Mesenchymal stem cell (in vitro differentiated cells and primary cell): ENCODE data around the gene CCS.

Experiments used
- DNase-seq: peaks from one replicate; pipeline ENCODE4 v3.0.0-alpha.2; 2013
- H2AFZ ChIP-seq: one replicate; pipeline ENCODE4 v1.6.1; 2013; ENCODE audit warnings: low read depth, mild to moderate bottlenecking, control low read depth, inconsistent platforms, low read length, moderate library complexity
- H2AK5ac ChIP-seq: 2 replicates; pipeline ENCODE4 v1.6.1; 2013; ENCODE audit warnings: low read length, moderate library complexity, mild to moderate bottlenecking, inconsistent platforms; ENCODE audit not compliant: severe bottlenecking
- H2BK120ac ChIP-seq: one replicate; pipeline ENCODE4 v1.6.1; 2013; ENCODE audit warnings: low read depth, mild to moderate bottlenecking, inconsistent platforms, low read length, moderate library complexity
- H2BK12ac ChIP-seq, 2 experiments: one replicate each; pipeline ENCODE4 v1.6.1; 2013; ENCODE audit warnings: inconsistent platforms in 2 of 2, low read length in 2 of 2, mild to moderate bottlenecking in 2 of 2, moderate library complexity in 2 of 2, control low read depth in 1 of 2
- H2BK15ac ChIP-seq: one replicate; pipeline ENCODE4 v1.6.1; 2013; ENCODE audit warnings: mild to moderate bottlenecking, low read depth, inconsistent platforms; ENCODE audit not compliant: poor library complexity, severe bottlenecking
- H2BK5ac ChIP-seq: 2 replicates; pipeline ENCODE4 v1.6.1; 2013; ENCODE audit warnings: low read depth, mild to moderate bottlenecking, low read length, control low read depth, inconsistent platforms; ENCODE audit not compliant: poor library complexity, severe bottlenecking
- H3K14ac ChIP-seq, 2 experiments: one replicate each; pipeline ENCODE4 v1.6.1; 2013; ENCODE audit warnings: inconsistent platforms in 2 of 2, low read length in 2 of 2, control low read depth in 1 of 2, mild to moderate bottlenecking in 1 of 2, moderate library complexity in 1 of 2
- H3K18ac ChIP-seq, 2 experiments: one replicate each; pipeline ENCODE4 v1.6.1; 2013; ENCODE audit warnings: inconsistent platforms in 2 of 2, low read length in 2 of 2, control low read depth in 1 of 2, low read depth in 1 of 2, mild to moderate bottlenecking in 1 of 2
- H3K23ac ChIP-seq, 2 experiments: one replicate each; pipeline ENCODE4 v1.6.1; 2013; ENCODE audit warnings: inconsistent platforms in 2 of 2, low read length in 2 of 2, mild to moderate bottlenecking in 2 of 2, moderate library complexity in 2 of 2, control low read depth in 1 of 2
- H3K27ac ChIP-seq: 2 replicates; pipeline ENCODE4 v1.5.1; 2013; ENCODE audit warnings: mild to moderate bottlenecking, moderate library complexity, low read length, control low read depth, inconsistent platforms; ENCODE audit not compliant: poor library complexity, severe bottlenecking
- H3K27me3 ChIP-seq, 2 experiments: 2 replicates each; pipeline versions ENCODE4 v1.6.1 to v1.7.0; 2013; ENCODE audit warnings: low read length in 2 of 2, mild to moderate bottlenecking in 2 of 2, moderate library complexity in 2 of 2, control low read depth in 1 of 2, inconsistent platforms in 1 of 2; ENCODE audit not compliant: control insufficient read depth in 1 of 2, insufficient read depth in 1 of 2
- H3K36me3 ChIP-seq, 2 experiments: 2 replicates each; pipeline versions ENCODE4 v1.6.1 to v1.7.0; 2013; ENCODE audit warnings: low read length in 2 of 2, control low read depth in 1 of 2, inconsistent platforms in 1 of 2, low read depth in 1 of 2, mild to moderate bottlenecking in 1 of 2; ENCODE audit not compliant: insufficient read depth in 2 of 2, control insufficient read depth in 1 of 2
- H3K4ac ChIP-seq, 2 experiments: one replicate each; pipeline ENCODE4 v1.6.1; 2013; ENCODE audit warnings: inconsistent platforms in 2 of 2, low read length in 2 of 2, mild to moderate bottlenecking in 2 of 2, moderate library complexity in 2 of 2, control low read depth in 1 of 2, low read depth in 1 of 2
- H3K4me1 ChIP-seq: 2 replicates; pipeline ENCODE4 v1.6.1; 2013; ENCODE audit warnings: low read depth, low read length, control low read depth; ENCODE audit not compliant: control insufficient read depth, insufficient read depth
- H3K4me2 ChIP-seq: 2 replicates; pipeline ENCODE4 v1.6.1; 2013; ENCODE audit warnings: low read length, mild to moderate bottlenecking, inconsistent platforms; ENCODE audit not compliant: poor library complexity, severe bottlenecking
- H3K4me3 ChIP-seq, 2 experiments: 2 replicates each; pipeline versions ENCODE4 v1.5.1 to v1.7.0; 2013; ENCODE audit warnings: low read length in 2 of 2, mild to moderate bottlenecking in 2 of 2, control low read depth in 1 of 2, low read depth in 1 of 2; ENCODE audit not compliant: insufficient read depth in 1 of 2
- H3K79me1 ChIP-seq: replicated peaks from 2 replicates; pipeline ENCODE4 v1.6.1; 2013; ENCODE audit warnings: mild to moderate bottlenecking, control low read depth, low read length, inconsistent platforms; ENCODE audit not compliant: poor library complexity, severe bottlenecking
- H3K9ac ChIP-seq: 2 replicates; pipeline ENCODE4 v1.7.0; 2013; ENCODE audit warnings: mild to moderate bottlenecking, low read length, moderate library complexity
- H3K9me3 ChIP-seq: 2 replicates; pipeline ENCODE4 v1.7.0; 2013; ENCODE audit warnings: mild to moderate bottlenecking, low read length; ENCODE audit not compliant: control insufficient read depth
- H4K8ac ChIP-seq: one replicate; pipeline ENCODE4 v1.6.1; 2013; ENCODE audit warnings: inconsistent platforms, mild to moderate bottlenecking, low read length, moderate library complexity
- H4K91ac ChIP-seq: one replicate; pipeline ENCODE4 v1.6.1; 2013; ENCODE audit warnings: mild to moderate bottlenecking, low read length, inconsistent platforms
- WGBS: methylation state at CpG from one replicate; pipeline ENCODE4 v1.1.7; 2013; ENCODE audit warnings: mixed read lengths; 5-methylcytosine and 5-hydroxymethylcytosine counted together

CCS gene

DNA sequence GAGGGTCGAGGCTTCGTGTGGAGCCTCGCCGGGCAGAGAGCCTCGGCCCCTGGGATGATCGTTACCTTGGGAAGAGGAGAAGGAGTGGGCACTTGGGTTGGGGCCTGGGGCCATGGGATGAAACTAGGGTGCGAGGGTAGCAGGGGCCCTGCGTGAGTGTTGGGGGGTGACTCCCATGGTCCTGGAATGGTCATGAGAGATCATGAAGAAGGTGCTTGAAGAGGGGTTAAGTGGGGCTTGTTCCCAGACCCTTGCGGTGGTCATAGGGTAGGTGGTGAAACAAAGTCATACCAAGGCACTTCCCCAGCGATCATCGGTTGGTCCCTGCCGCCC is 284 bp downstream of the CCS start:
- no peak overlapping the region for H3K23ac ChIP-seq

DNA sequence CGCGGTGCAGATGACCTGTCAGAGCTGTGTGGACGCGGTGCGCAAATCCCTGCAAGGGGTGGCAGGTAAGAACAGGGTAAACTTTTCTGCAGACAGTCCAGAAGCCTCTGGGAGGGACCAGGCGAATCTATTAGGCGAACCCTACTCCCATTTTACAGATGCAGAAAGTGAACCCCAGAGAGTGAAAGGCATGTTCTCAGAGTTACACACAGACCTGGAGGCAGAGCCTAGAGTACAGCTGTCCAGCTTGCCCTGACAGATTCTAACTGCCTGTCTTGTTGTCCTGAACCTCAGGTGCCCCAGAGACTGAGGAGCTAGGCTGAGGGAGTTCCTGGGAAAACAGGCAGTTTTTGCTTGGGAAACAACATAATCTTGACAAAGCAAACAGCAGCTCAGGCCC is 665 bp downstream of the CCS start:
- peak overlapping the region in 1 of 2 experiments; percentile 29 for H3K23ac ChIP-seq
- peaks cover 5 to 9% of the 10 kb centered on the region in 2 experiments for H3K36me3 ChIP-seq
- H2BK120ac ChIP-seq = no peak overlapping the region
- H3K4me1 ChIP-seq = peaks cover 15% of the 10 kb centered on the region
- H3K4me3 ChIP-seq = peak overlapping the region; percentile 67 to 92
- no peak overlapping the region for H2BK5ac ChIP-seq
- DNase-seq = no peak
- peak overlapping the region; percentile 93 for H3K9ac ChIP-seq
- no peak overlapping the region for H3K27ac ChIP-seq
- peak overlapping the region; percentile 86 for H3K4me2 ChIP-seq
- peaks cover 28% of the 10 kb centered on the region for H3K79me1 ChIP-seq
- H3K27me3 ChIP-seq = no peaks in the 10 kb centered on the region
- H2BK15ac ChIP-seq = no peak overlapping the region
- no peaks in the 10 kb centered on the region for H3K9me3 ChIP-seq
- peak overlapping the region in 1 of 2 experiments; percentile 94 for H3K14ac ChIP-seq
- peak overlapping the region; percentile 23 for H2AK5ac ChIP-seq
- H4K8ac ChIP-seq = no peak overlapping the region
- no peak overlapping the region for H2AFZ ChIP-seq
- peak overlapping the region; percentile 14 for H4K91ac ChIP-seq
- H3K18ac ChIP-seq = peak overlapping the region in 1 of 2 experiments; percentile 95
- H2BK12ac ChIP-seq = no peak overlapping the region
- no peak overlapping the region for H3K4ac ChIP-seq
- 76% methylated on average over 7 of the region's 7 CpGs for WGBS

More for the DNA sequence above, 284 bp downstream of the CCS start:
- Histone ChIP-seq H2AFZ (peak overlapping the region; percentile 94), H3K4me3 (peak overlapping the region; percentile 67 to 92), H2BK120ac (peak overlapping the region; percentile 27), H3K79me1 (peaks cover 28% of the 10 kb centered on the region), H2BK12ac (no peak overlapping the region), H3K18ac (peak overlapping the region; percentile 73 to 95), H2BK15ac (no peak overlapping the region), H4K8ac (peak overlapping the region; percentile 89), H3K27me3 (no peaks in the 10 kb centered on the region), H3K4me1 (peaks cover 15% of the 10 kb centered on the region), H3K4me2 (peak overlapping the region; percentile 86), H3K27ac (no peak overlapping the region), H4K91ac (no peak overlapping the region), H3K4ac (peak overlapping the region in 1 of 2 experiments; percentile 89), H2BK5ac (no peak overlapping the region), H3K9ac (peak overlapping the region; percentile 93), H3K9me3 (no peaks in the 10 kb centered on the region), H3K36me3 (peaks cover 5 to 9% of the 10 kb centered on the region in 2 experiments), H2AK5ac (no peak overlapping the region), H3K14ac (peak overlapping the region in 1 of 2 experiments; percentile 94)
- 21% methylated on average over 12 of the region's 12 CpGs for WGBS
- no peak for DNase-seq

DNA sequence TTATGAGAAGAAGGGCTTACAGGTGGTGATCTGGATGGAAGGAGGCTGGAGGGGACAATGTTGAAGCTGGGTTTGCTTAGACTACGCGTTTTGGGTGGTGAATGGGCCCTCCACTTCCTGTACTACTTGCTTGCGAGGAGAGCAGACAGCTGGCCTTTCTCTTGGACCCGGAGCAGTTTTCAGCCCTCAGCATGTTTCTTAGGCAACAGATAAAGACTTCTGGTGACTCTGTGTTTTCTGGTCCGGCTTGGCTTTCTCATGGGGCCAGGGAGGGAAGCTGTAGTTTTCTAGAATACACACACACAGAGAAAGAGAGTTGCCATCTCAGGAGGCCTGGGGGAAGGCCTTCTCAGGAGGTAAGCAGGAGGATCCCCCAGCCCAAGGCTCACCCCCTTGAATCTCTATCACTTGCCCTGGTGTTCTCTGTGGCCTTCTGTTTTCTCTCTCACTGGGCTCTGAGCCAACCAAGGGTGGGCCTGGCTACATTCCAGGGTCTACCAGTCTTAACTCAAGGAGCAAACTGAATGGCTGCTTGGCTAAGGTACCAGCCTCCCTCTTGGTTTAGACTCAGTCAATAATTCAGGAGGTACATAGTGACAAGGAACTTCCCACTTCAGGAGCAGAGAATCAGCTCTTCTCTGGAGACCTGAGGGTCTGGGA is 2.4 kb downstream of the CCS start:
- 70% methylated on average over 5 of the region's 5 CpGs for WGBS

DNA sequence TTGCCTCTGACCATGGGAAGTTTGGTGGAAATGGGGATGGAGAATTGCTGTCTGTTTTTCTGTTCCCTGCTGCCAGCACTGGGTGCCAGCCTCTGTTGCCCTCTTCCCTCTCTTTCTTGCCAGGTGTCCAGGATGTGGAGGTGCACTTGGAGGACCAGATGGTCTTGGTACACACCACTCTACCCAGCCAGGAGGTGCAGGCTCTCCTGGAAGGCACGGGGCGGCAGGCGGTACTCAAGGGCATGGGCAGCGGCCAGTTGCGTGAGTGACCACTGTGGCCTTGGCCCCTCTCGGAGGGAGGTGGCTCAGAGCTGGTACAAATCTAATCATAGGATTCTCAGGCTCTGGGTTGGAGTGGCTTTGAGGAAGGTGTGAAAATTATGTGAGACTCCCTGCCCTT is 6.0 kb downstream of the CCS start:
- Histone ChIP-seq H3K4me2 (no peak overlapping the region), H4K8ac (no peak overlapping the region), H2BK120ac (no peak overlapping the region), H3K36me3 (peaks cover 27 to 32% of the 10 kb centered on the region in 2 experiments), H3K4me1 (peaks cover 19% of the 10 kb centered on the region), H2AK5ac (no peak overlapping the region), H3K9ac (no peak overlapping the region), H2BK12ac (no peak overlapping the region), H3K27me3 (no peaks in the 10 kb centered on the region), H2AFZ (no peak overlapping the region), H3K27ac (no peak overlapping the region), H3K23ac (no peak overlapping the region), H3K4ac (no peak overlapping the region), H4K91ac (no peak overlapping the region), H3K9me3 (no peaks in the 10 kb centered on the region), H3K79me1 (peaks cover 21% of the 10 kb centered on the region), H2BK5ac (no peak overlapping the region), H3K4me3 (no peak overlapping the region), H2BK15ac (no peak overlapping the region), H3K14ac (peak overlapping the region in 1 of 2 experiments; percentile 10), H3K18ac (no peak overlapping the region)
- no peak for DNase-seq
- WGBS = 99% methylated on average over 6 of the region's 6 CpGs

More for the DNA sequence above, 2.4 kb downstream of the CCS start:
- Histone ChIP-seq H3K79me1 (peaks cover 39% of the 10 kb centered on the region), H4K8ac (no peak overlapping the region), H2AK5ac (no peak overlapping the region), H3K9me3 (no peaks in the 10 kb centered on the region), H3K4me1 (peaks cover 21% of the 10 kb centered on the region), H3K4ac (no peak overlapping the region), H3K18ac (no peak overlapping the region), H3K9ac (peak overlapping the region; percentile 34), H4K91ac (peak overlapping the region; percentile 63), H3K4me3 (peak overlapping the region in 1 of 2 experiments; percentile 60), H3K27me3 (no peaks in the 10 kb centered on the region), H2BK12ac (no peak overlapping the region), H3K4me2 (no peak overlapping the region), H2BK5ac (no peak overlapping the region), H2BK120ac (no peak overlapping the region), H3K14ac (peak overlapping the region in 1 of 2 experiments; percentile 41), H3K27ac (no peak overlapping the region), H2BK15ac (no peak overlapping the region), H3K36me3 (peaks cover 21 to 23% of the 10 kb centered on the region in 2 experiments), H3K23ac (peak overlapping the region in 1 of 2 experiments; percentile 18), H2AFZ (no peak overlapping the region)
- peak; percentile 84 for DNase-seq
